CD4-positive, alpha-beta T cell (primary cell): ENCODE results near the gene PDXK. TPM values are rescaled to one million over a fixed set of nuclear protein-coding genes. Genes with fewer than 3 reads are reported as not detected.
"Not testable (repeated sequence)": the region's sequence is repeated elsewhere in the genome, so short reads cannot be mapped to it uniquely, and the experiment has no call there.

Experiments used
- ATAC-seq: fragments of 200-7000 bp; cut with Tn5 transposase; one replicate; pipeline ENCODE4 v1.10.0; 2022; ENCODE audit warnings: mild to moderate bottlenecking; ENCODE audit not compliant: poor library complexity
- CTCF ChIA-PET: fragments of 350-600 bp; sonication (Branson Sonifier 250); formaldehyde crosslinking; loops from one replicate; lab custom pipeline; 2021; ENCODE audit warnings: antibody characterized with exemption, inconsistent platforms; lab: Charles Lee
- POLR2A ChIA-PET: fragments of 350-600 bp; sonication (Branson Sonifier 250); formaldehyde crosslinking; loops from one replicate; lab custom pipeline; 2021; ENCODE audit warnings: antibody characterized with exemption, inconsistent platforms; lab: Charles Lee
- DNase-seq, 14 experiments: peaks; one replicate each; pipeline ENCODE4 v3.0.0-alpha.2; 2013 to 2020; ENCODE audit warnings: mixed read lengths in 2 of 14
- H3K27ac ChIP-seq, 2 donors: one replicate each; pipeline versions ENCODE4 v1.5.1 to v1.7.0; 2013; ENCODE audit warnings: low read length in 2 of 2, low read depth in 1 of 2, mild to moderate bottlenecking in 1 of 2
- H3K27me3 ChIP-seq, 2 experiments: 1 replicate in 1 of 2; 2 replicates in 1 of 2; pipeline versions ENCODE4 v1.6.1 to v1.7.0; 2013; ENCODE audit warnings: low read length in 2 of 2, control low read depth in 1 of 2, mild to moderate bottlenecking in 1 of 2, moderate library complexity in 1 of 2; ENCODE audit not compliant: insufficient read depth in 2 of 2, control insufficient read depth in 1 of 2
- H3K36me3 ChIP-seq: one replicate; pipeline ENCODE4 v1.6.1; 2013; ENCODE audit warnings: low read length, control low read depth; ENCODE audit not compliant: insufficient read depth
- H3K4me1 ChIP-seq: one replicate; pipeline ENCODE4 v1.6.1; 2013; ENCODE audit warnings: low read length, control low read depth; ENCODE audit not compliant: insufficient read depth
- H3K4me3 ChIP-seq: one replicate; pipeline ENCODE4 v1.5.1; 2013; ENCODE audit warnings: mild to moderate bottlenecking, low read length, moderate library complexity
- H3K9me3 ChIP-seq, 2 experiments: 1 replicate in 1 of 2; 2 replicates in 1 of 2; pipeline versions ENCODE4 v1.6.1 to v1.7.0; 2013; ENCODE audit warnings: low read length in 2 of 2, mild to moderate bottlenecking in 2 of 2, control low read depth in 1 of 2, moderate library complexity in 1 of 2; ENCODE audit not compliant: control insufficient read depth in 1 of 2, insufficient read depth in 1 of 2
- H3K27ac Mint-ChIP-seq: one replicate; pipeline ENCODE4 v1.8.0; 2020; ENCODE audit warnings: mixed read lengths
- H3K27me3 Mint-ChIP-seq: one replicate; pipeline ENCODE4 v1.8.0; 2021; ENCODE audit warnings: mixed read lengths
- H3K36me3 Mint-ChIP-seq: one replicate; pipeline ENCODE4 v1.8.0; 2021; ENCODE audit warnings: low read depth, mixed read lengths
- H3K4me1 Mint-ChIP-seq: one replicate; pipeline ENCODE4 v1.8.0; 2021; ENCODE audit warnings: low read depth, mixed read lengths
- H3K4me3 Mint-ChIP-seq: one replicate; pipeline ENCODE4 v1.8.0; 2020; ENCODE audit warnings: mild to moderate bottlenecking, mixed read lengths
- H3K9me3 Mint-ChIP-seq: one replicate; pipeline ENCODE4 v1.8.0; 2020; ENCODE audit warnings: mixed read lengths
- CTCF ChIP-seq: fragments of 200-600 bp; IDR thresholded peaks from one replicate; pipeline ENCODE4 v1.8.0; 2022; ENCODE audit warnings: antibody characterized with exemption, mild to moderate bottlenecking
- intact Hi-C, 2 experiments: fragments of 100-400 bp; cut with DNase I in 1 of 2; cut with micrococcal nuclease in 1 of 2; formaldehyde crosslinking; loops; one replicate each; pipeline versions ENCODE4 v1.15.1 to v1.9.0; 2023 to 2025; cut with DNase I, micrococcal nuclease
- total RNA-seq, 174 experiments: library from RNA in 2 of 174; stranded (reverse) in 2 of 174; gene quantifications; one replicate each; pipeline ENCODE4 v1.2.3 and lab custom pipeline; 2021 to 2026

PDXK gene
- total RNA-seq, 2 experiments from 2014 or later, result 74.8 to 77.0 TPM

DNA sequence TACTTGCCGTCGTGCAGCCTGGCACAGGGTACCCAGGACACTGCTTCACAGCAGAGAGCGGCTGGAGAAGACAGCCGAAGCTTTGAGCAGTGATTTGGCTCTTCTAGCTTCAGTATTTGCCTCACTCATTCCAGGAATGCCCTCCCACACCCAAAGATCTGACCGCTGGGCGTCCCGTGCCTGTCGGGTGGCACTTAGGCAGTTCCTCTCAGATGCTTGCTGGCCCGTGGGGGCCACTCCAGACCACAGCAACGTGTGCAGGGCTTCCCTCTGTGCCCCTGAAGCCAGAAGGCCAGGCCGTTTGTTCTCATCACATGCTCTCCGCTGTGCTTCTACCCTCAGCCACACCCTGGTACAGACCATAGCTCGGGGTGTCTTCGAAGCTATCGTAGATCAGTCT is 42.5 kb upstream of the PDXK start:
- Histone ChIP-seq H3K27ac (no peak overlapping the region), H3K36me3 (peaks cover 74% of the 10 kb centered on the region), H3K27me3 (no peaks in the 10 kb centered on the region), H3K4me1 (no peaks in the 10 kb centered on the region), H3K4me3 (no peak overlapping the region), H3K9me3 (no peaks in the 10 kb centered on the region)
- no peak for ATAC-seq
- Mint-ChIP-seq H3K27ac (no peak overlapping the region), H3K4me1 (peaks cover 14% of the 10 kb centered on the region), H3K27me3 (no peaks in the 10 kb centered on the region), H3K36me3 (peaks cover 88% of the 10 kb centered on the region), H3K4me3 (no peak overlapping the region), H3K9me3 (no peaks in the 10 kb centered on the region)
- POLR2A ChIA-PET, result no interaction called here
- CTCF ChIA-PET, result interaction anchor here (1.0 kb wide), 1 partner anchor 18 kb away, joined by 3 read pairs; no protein-coding TSS in a partner anchor
- TF ChIP-seq CTCF, result no peak
- DNase-seq, result no peak
- intact Hi-C loops, result no loop called here

DNA sequence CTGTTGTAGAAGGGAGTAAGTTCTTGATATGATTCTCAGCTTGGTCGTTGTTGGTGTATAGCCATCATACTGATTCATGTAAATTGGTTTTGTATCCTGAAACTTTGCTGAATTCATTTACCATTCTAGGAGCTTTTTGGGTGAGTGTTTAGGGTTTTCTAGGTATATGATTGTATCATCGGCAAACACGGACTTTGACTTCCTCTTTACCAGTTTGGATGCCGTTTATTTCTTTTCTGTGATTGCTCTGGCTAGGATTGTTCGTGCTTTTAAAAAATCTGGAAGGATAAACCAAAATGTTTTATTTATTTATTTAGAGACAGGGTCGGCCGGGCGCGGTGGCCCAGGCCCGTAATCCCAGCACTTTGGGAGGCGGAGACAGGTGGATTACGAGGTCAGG is 39.0 kb upstream of the PDXK start:
- no peak overlapping the region for H3K4me3 ChIP-seq
- Mint-ChIP-seq H3K36me3 (peaks cover 79% of the 10 kb centered on the region), H3K27ac (no peak overlapping the region), H3K4me1 (peaks cover 5% of the 10 kb centered on the region), H3K4me3 (no peak overlapping the region), H3K27me3 (no peaks in the 10 kb centered on the region), H3K9me3 (no peaks in the 10 kb centered on the region)
- H3K27me3 ChIP-seq, result no peaks in the 10 kb centered on the region
- DNase-seq, result no peak
- ATAC-seq, result no peak
- H3K36me3 ChIP-seq, result peaks cover 76% of the 10 kb centered on the region
- no peak overlapping the region for H3K27ac ChIP-seq
- POLR2A ChIA-PET, result no interaction called here
- no peaks in the 10 kb centered on the region for H3K9me3 ChIP-seq
- no peak for TF ChIP-seq CTCF
- H3K4me1 ChIP-seq, result no peaks in the 10 kb centered on the region
- intact Hi-C loops, result loop anchor here in 1 of 2 experiments (10.0 kb wide), 1 partner anchor 65 kb away; no protein-coding TSS in a partner anchor
- CTCF ChIA-PET, result no interaction called here

DNA sequence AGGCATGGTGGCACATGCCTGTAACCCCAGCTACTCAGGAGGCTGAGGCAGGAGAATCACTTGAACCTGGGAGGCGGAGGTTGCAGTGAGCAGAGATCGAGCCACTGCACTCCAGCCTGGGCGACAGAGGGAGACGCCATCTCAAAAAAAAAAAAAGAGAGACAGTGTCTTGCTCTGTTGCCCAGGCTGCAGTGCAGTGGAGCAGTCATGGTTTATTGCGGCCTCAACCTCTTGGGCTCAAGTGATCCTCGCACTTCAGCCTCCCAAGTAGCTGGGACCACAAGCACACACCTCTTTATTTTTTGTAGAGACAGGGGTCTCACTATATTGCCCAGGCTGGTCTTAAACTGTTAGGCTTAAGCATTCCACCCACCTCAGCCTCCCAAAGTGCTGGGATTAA is 38.5 kb upstream of the PDXK start:
- DNase-seq, H3K9me3 ChIP-seq, H3K4me3 ChIP-seq, ATAC-seq, H3K4me1 ChIP-seq, H3K27ac Mint-ChIP-seq, CTCF ChIA-PET, H3K4me1 Mint-ChIP-seq, POLR2A ChIA-PET, H3K27me3 ChIP-seq, H3K4me3 Mint-ChIP-seq, H3K27me3 Mint-ChIP-seq, H3K27ac ChIP-seq, H3K9me3 Mint-ChIP-seq: not testable (repeated sequence)
- peaks cover 79% of the 10 kb centered on the region for H3K36me3 Mint-ChIP-seq
- peaks cover 76% of the 10 kb centered on the region for H3K36me3 ChIP-seq
- intact Hi-C loops, result loop anchor here in 1 of 2 experiments (10.0 kb wide), 1 partner anchor 64 kb away; no protein-coding TSS in a partner anchor

DNA sequence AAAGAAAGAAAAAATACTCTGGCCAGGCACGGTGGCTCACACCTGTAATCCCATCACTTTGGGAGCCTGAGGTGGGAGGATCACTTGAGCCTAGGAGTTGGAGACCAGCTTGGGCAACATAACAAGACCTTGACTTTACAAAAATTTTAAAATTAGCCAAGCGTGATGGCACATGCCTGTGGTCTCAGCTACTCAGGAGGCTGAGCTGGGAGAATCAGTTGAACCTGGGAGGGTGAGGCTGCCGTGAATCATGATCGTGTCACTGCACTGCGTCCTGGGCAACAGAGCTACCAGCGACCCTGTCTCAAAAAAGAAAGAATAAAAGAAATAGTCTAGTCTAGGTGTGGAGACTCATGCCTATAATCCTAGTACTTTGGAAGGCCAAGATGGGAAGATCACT is 37.3 kb upstream of the PDXK start:
- Histone ChIP-seq H3K4me1 (no peaks in the 10 kb centered on the region), H3K9me3 (no peaks in the 10 kb centered on the region), H3K36me3 (peaks cover 77% of the 10 kb centered on the region), H3K27me3 (no peaks in the 10 kb centered on the region), H3K4me3 (no peak overlapping the region), H3K27ac (no peak overlapping the region)
- peaks cover 5% of the 10 kb centered on the region for H3K4me1 Mint-ChIP-seq
- no peak overlapping the region for H3K27ac Mint-ChIP-seq
- ChIA-PET POLR2A (no interaction called here), CTCF (no interaction called here)
- no peak overlapping the region for H3K4me3 Mint-ChIP-seq
- no peaks in the 10 kb centered on the region for H3K9me3 Mint-ChIP-seq
- no peaks in the 10 kb centered on the region for H3K27me3 Mint-ChIP-seq
- intact Hi-C loops, result loop anchor here in 1 of 2 experiments (10.0 kb wide), 1 partner anchor 63 kb away; no protein-coding TSS in a partner anchor
- DNase-seq (no peak), ATAC-seq (no peak)
- H3K36me3 Mint-ChIP-seq, result peaks cover 79% of the 10 kb centered on the region
- TF ChIP-seq CTCF, result no peak
